Vagina (tissue), 2 donors: ENCODE results near the gene FCN3. TPM values are rescaled to one million over a fixed set of nuclear protein-coding genes. Genes with fewer than 3 reads are reported as not detected.
A peak's percentile ranks its signal among the peaks of the same experiment; 100 is the strongest.

Experiments
- DNase-seq, 2 donors: peaks; one replicate each; pipeline ENCODE4 v3.0.0-alpha.2; 2017; ENCODE audit errors: extremely low spot score in 2 of 2
- H3K27ac ChIP-seq: fragments of 200-600 bp; sonication (generic); one replicate; pipeline ENCODE4 v1.5.1; 2019
- H3K27me3 ChIP-seq: fragments of 200-600 bp; sonication (generic); one replicate; pipeline ENCODE4 v1.5.1; 2019
- H3K36me3 ChIP-seq, 2 donors: fragments of 200-600 bp; sonication (generic); one replicate each; pipeline ENCODE4 v1.5.1; 2017 to 2019
- H3K4me1 ChIP-seq: fragments of 200-600 bp; sonication (generic); one replicate; pipeline ENCODE4 v1.5.1; 2019
- H3K4me3 ChIP-seq, 2 donors: fragments of 200-600 bp; sonication (generic); 1 replicate in 1 of 2; 2 replicates in 1 of 2; pipeline ENCODE4 v1.5.1; 2016 to 2019
- H3K9me3 ChIP-seq: fragments of 200-600 bp; sonication (generic); one replicate; pipeline ENCODE4 v1.5.1; 2019
- CTCF ChIP-seq, 3 experiments: fragments of 450-650 bp in 2 of 3; fragments of 200-600 bp in 1 of 3; sonication (generic) in 1 of 3; IDR thresholded peaks; one replicate each; pipeline ENCODE4 v1.5.1; 2017 to 2019; ENCODE audit warnings: antibody characterized with exemption in 3 of 3, mild to moderate bottlenecking in 2 of 3, moderate library complexity in 2 of 3
- POLR2A ChIP-seq, 2 donors: fragments of 450-650 bp; IDR thresholded peaks; one replicate each; pipeline ENCODE4 v1.6.1; 2017; ENCODE audit warnings: antibody characterized with exemption in 2 of 2, mild to moderate bottlenecking in 2 of 2, moderate library complexity in 2 of 2
- POLR2AphosphoS5 ChIP-seq, 2 donors: sonication (generic); formaldehyde crosslinking; IDR thresholded peaks; one replicate each; pipeline ENCODE4 v1.9.0; 2017; ENCODE audit warnings: antibody characterized with exemption in 2 of 2, mild to moderate bottlenecking in 2 of 2, low read depth in 1 of 2; ENCODE audit not compliant: insufficient read depth in 1 of 2
- intact Hi-C: fragments of 100-400 bp; cut with DNase I; formaldehyde crosslinking; loops from one replicate; pipeline ENCODE4 v1.15.1; 2023
- total RNA-seq: library from RNA; depleted of rRNA; stranded (reverse); fragments of >200 nt; gene quantifications from one replicate; pipeline ENCODE4 v1.2.3, GENCODE V29; 2016

Gene FCN3
- total RNA-seq, 1 donor from 2014 or later: 1.7 TPM

- intact Hi-C loops: no loop called here
Measured at GRCh38 chr1:27336756-27337155, 37.9 kb downstream of the FCN3 start.

DNA sequence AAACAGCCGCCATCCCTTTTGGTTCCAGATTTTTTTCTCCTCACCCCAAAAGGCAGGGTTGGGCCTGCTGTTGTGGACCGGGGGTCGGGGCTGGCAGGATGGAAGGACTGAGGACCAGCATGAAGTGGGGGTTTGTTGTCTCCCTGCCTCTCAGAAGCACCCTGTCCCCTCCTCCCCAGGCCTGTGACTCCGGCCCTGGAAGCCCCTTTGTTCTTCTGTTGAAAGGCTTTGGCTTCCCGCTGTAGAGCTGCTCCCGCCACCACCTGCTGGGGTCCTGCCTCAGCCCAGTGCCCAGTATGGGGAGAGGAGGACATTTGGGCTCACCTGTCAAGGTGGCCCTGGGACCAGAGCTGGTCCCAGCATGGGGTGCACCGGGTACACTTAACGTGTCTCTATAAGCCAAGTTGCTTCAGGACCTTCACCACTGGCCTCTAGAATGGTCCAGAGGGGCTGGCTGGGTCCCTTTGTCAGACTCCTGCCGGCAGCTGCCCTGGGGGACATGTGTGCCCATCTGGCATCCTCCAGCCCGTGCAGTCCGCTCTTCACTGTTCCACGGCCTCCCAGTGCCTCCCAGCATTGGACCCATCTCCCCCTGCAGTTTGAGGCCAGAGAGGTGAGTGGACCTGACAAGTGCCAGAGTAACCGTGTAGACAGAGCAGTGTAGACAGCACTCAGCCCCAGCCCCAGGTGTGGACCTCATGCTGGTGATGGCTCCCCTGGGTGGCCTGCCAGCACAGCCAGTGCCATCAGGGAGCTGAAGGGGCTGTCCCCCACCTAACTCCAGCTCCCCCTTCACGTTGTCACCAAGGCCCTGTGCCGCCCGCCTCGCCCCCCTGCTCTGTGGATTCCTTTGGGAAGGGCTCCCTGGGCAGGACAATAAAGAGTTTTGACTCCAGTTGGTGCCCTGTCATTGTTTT lies 38.9 kb downstream of the FCN3 start:
- intact Hi-C loops: no loop called here
- no peak overlapping the region for H3K4me3 ChIP-seq
- peaks cover 2% of the 10 kb centered on the region for H3K4me1 ChIP-seq
- TF ChIP-seq POLR2A (IDR thresholded peaks at IDR 0.05): no peak
- no peak for TF ChIP-seq POLR2AphosphoS5 (IDR thresholded peaks at IDR 0.05; ENCODE audit: insufficient read depth in 1 of 2, low read depth in 1 of 2)
- peaks cover 0 to 51% of the 10 kb centered on the region in 2 donors for H3K36me3 ChIP-seq
- no peak for DNase-seq
- H3K27ac ChIP-seq: no peak overlapping the region
- no peaks in the 10 kb centered on the region for H3K27me3 ChIP-seq
- no peaks in the 10 kb centered on the region for H3K9me3 ChIP-seq

More at GRCh38 chr1:27336756-27337155, 37.9 kb downstream of the FCN3 start:
- Histone ChIP-seq H3K9me3 (no peaks in the 10 kb centered on the region), H3K27ac (no peak overlapping the region), H3K4me3 (no peak overlapping the region), H3K27me3 (no peaks in the 10 kb centered on the region), H3K36me3 (peaks cover 0 to 45% of the 10 kb centered on the region in 2 donors), H3K4me1 (peaks cover 12% of the 10 kb centered on the region)
- no peak for DNase-seq
- TF ChIP-seq CTCF (IDR thresholded peaks at IDR 0.05) (no peak), POLR2A (IDR thresholded peaks at IDR 0.05) (no peak), POLR2AphosphoS5 (IDR thresholded peaks at IDR 0.05; ENCODE audit: insufficient read depth in 1 of 2, low read depth in 1 of 2) (no peak)

DNA sequence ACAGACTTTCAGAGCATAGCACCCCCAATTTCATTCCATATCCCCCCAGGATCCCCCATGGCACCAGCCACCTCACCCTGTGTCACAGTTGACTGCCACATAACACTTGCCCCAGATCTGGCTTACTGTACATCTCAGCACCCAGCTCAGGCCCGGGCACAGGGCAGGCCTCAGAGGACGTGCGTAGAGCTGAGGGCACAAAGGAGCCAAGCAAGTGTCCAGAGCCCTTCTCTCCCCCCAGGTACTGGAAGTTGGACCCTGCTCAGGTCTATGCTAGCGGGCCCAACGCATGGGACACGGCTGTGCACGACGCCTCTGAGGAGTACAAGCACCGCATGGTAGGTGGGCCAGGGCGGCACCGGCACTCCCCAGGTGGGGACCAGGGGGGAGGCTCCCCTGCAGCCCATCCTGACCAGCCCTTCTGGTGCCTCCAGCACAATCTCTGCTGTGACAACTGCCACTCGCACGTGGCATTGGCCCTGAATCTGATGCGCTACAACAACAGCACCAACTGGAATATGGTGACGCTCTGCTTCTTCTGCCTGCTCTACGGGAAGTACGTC lies 40.8 kb downstream of the FCN3 start:
- Histone ChIP-seq H3K36me3 (peaks cover 0 to 51% of the 10 kb centered on the region in 2 donors), H3K27me3 (no peaks in the 10 kb centered on the region), H3K4me1 (no peaks in the 10 kb centered on the region), H3K27ac (no peak overlapping the region), H3K9me3 (no peaks in the 10 kb centered on the region), H3K4me3 (no peak overlapping the region)
- intact Hi-C loops: no loop called here
- TF ChIP-seq CTCF (IDR thresholded peaks at IDR 0.05) (no peak), POLR2A (IDR thresholded peaks at IDR 0.05) (no peak), POLR2AphosphoS5 (IDR thresholded peaks at IDR 0.05; ENCODE audit: insufficient read depth in 1 of 2, low read depth in 1 of 2) (no peak)
- DNase-seq: no peak

DNA sequence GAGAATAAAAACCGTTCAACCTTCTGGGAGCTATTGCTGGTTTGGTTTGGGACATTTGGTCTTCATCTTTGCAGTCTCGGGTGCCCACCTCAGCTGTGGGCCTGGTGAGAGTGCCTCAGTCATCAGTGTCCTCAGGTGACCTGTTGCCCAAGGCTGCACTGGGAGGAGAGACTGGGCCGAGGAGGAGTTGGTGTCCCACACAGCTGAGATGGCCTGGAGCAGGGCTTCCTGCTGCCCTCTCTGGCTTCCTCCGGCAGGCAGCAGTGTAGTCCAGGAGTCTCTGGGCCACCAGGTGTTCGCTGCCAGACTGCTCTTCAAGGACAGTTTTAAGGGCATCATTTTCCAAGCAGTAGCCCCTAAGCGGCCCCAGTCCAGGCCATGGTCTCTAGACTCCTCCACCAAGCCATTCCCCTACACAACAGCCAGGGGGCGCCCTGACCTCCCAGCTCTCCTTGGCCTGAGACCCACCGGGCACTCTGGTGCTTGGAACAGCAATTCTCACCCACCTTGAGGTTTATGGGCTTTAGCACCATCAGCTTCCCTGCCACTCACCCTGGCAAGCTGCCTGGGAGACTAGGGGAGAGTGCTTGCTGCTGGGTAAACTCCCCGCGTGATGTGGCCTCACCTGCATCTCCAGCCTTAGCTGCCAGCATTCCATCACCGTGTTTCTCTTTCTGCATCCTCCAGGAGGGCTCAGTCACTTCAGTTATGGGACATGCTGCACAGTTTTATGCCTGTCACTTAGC lies 41.9 kb downstream of the FCN3 start:
- H3K36me3 ChIP-seq: peaks cover 0 to 59% of the 10 kb centered on the region in 2 donors
- no peaks in the 10 kb centered on the region for H3K27me3 ChIP-seq
- no peak overlapping the region for H3K4me3 ChIP-seq
- no peak overlapping the region for H3K27ac ChIP-seq
- H3K4me1 ChIP-seq: peaks cover 2% of the 10 kb centered on the region
- TF ChIP-seq POLR2AphosphoS5 (IDR thresholded peaks at IDR 0.05; ENCODE audit: insufficient read depth in 1 of 2, low read depth in 1 of 2): no peak
- TF ChIP-seq CTCF (IDR thresholded peaks at IDR 0.05): peak; percentile 68 to 76 (median 73)
- TF ChIP-seq POLR2A (IDR thresholded peaks at IDR 0.05): no peak
- DNase-seq: no peak
- no peaks in the 10 kb centered on the region for H3K9me3 ChIP-seq
- intact Hi-C loops: no loop called here

- no peak for DNase-seq
- Histone ChIP-seq H3K9me3 (no peaks in the 10 kb centered on the region), H3K4me1 (peaks cover 10% of the 10 kb centered on the region), H3K27ac (no peak overlapping the region), H3K36me3 (peaks cover 0 to 56% of the 10 kb centered on the region in 2 donors), H3K4me3 (no peak overlapping the region), H3K27me3 (no peaks in the 10 kb centered on the region)
- TF ChIP-seq POLR2A (IDR thresholded peaks at IDR 0.05) (no peak), POLR2AphosphoS5 (IDR thresholded peaks at IDR 0.05; ENCODE audit: insufficient read depth in 1 of 2, low read depth in 1 of 2) (no peak), CTCF (IDR thresholded peaks at IDR 0.05) (no peak)
- intact Hi-C loops: no loop called here
Measured at GRCh38 chr1:27331922-27332321, 42.7 kb downstream of the FCN3 start.
